NCI-H446 (cell line): Measurements from ENCODE around the gene CEACAM4.
A peak's percentile ranks its signal among the peaks of the same experiment; 100 is the strongest.
"Not testable (repeated sequence)": the region's sequence is repeated elsewhere in the genome, so short reads cannot be mapped to it uniquely, and the experiment has no call there.

ENCODE experiments used
- DNase-seq, 2 experiments: peaks; one replicate each; lab custom pipeline; 2025; lab: John Stamatoyannopoulos, UW

CEACAM4 gene

DNA sequence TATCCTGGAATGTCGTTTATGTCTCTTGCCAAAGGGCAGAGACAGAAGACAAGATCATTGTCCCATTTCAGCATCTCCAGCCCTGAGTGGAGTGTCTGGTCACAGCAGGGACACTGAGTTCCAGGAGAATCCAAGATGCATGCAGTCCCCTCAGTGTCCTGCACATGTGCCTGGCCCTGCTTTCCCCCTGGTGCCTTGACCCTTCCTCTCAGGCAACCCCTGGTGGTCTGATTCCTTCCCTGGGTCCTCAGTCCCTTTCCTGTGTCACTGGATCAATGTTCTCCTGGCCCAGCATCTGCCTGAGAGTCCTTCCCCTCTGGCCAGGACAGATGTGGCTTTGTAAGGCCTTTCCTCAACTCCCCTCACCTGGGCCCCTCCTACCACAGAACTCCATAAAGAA is 41.9 kb downstream of the CEACAM4 start:
- DNase-seq: no peak

DNA sequence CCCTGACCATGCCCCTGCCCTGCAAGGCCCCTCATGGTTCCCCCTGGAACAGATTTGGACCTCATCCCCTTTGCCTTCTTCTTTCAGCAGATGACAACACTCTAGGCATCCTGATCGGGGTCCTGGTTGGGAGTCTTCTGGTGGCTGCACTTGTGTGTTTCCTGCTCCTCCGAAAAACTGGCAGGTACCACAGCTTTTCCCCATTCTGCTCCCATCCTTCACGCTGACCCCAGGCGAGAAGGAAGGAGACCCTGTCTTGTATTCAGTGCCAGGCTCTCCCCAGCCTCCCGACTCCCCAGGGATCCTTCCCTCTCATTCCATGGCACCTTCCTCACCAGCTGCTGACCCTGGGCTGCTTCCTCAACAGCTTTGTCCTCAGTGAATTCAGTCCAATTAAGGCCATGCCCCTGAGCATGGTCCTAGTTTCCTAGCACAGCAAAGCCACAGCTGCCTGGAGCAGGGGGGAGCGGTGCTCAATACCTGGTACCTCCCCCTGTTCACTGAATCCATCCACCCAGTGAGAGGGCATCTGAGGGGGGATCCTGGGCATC is 42.5 kb downstream of the CEACAM4 start:
- DNase-seq: no peak

DNA sequence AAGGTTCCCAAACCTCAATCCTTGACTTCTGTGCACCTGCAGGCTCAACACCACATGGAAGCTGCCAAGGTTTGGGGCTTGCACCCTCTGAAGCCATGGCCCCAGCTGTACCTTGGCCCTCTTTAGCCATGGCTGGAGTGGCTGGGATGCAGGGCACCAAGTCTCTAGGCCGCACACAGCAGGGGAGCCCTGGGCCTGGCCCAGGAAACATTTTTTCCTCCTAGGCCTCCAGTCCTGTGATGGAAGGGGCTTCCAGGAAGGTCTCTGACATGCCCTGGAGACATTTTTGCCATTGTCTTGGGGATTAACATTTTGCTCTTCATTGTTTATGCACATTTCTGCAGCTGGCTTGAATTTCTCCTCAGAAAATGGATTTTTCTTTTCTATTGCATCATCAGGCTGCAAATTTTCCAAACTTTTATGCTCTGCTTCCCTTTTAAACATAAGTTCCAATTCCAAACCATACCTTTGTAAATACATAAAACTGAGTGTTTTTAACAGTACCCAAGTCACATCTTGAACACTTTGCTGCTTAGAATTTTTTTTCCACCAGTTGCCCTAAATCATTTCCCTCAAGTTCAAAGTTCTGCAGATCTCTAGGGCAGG is 44.2 kb downstream of the CEACAM4 start:
- not testable (repeated sequence) for DNase-seq

DNA sequence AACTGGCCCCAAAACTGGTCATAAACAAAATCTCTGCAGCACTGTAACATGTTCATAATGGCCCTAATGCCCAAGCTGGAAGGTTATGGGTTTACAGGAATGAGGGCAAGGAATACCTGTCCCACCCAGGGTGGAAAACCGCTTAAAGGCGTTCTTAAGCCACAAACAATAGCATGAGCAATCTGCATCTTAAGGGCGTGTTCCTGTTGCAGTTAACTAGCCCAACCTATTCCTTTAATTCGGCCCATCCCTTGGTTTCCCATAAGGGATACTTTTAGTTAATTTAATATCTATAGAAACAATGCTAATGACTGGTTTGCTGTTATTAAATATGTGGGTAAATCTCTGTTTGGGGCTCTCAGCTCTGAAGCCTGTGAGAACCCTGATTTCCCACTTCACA is 45.8 kb downstream of the CEACAM4 start:
- not testable (repeated sequence) for DNase-seq

DNA sequence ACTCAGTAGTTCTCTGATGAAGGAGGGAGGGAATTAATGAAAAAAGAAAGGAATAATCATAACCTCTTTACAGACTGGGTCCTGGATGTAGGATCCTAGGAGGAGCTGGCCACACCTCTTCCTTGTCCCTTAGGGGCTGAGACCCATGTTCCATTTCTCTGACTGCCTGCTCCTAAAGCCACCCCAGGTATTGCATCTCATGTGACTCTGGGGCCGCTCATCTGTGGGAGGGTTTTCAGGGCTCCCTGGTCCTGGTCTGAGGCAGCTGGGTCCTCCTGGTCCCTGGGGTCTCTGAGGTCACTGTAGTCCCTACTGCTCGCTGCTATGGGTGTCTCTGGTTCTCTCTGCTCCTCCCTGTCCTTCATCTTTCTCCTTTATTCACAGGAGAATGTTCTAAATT is 48.0 kb downstream of the CEACAM4 start:
- DNase-seq: no peak

DNA sequence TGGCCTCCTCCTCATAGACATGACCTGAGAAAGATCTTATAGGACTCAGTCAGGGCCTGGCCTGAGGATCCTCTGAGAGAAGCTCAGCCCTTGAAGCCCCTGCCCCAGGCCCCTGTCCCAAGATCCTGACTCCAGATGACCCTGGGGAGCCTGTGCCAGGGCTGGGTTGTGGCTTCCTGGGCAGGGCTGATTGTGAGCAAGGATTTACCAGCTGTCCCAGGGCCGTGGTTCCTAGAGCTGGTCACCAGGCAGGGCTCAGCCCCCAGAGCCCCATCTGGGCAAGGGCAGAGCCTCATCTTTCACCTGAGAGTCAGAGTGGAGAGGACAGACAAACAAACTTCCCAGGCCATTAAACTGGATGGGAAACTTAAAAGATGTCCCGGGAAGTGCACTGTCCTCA is 49.0 kb downstream of the CEACAM4 start:
- DNase-seq: no peak

DNA sequence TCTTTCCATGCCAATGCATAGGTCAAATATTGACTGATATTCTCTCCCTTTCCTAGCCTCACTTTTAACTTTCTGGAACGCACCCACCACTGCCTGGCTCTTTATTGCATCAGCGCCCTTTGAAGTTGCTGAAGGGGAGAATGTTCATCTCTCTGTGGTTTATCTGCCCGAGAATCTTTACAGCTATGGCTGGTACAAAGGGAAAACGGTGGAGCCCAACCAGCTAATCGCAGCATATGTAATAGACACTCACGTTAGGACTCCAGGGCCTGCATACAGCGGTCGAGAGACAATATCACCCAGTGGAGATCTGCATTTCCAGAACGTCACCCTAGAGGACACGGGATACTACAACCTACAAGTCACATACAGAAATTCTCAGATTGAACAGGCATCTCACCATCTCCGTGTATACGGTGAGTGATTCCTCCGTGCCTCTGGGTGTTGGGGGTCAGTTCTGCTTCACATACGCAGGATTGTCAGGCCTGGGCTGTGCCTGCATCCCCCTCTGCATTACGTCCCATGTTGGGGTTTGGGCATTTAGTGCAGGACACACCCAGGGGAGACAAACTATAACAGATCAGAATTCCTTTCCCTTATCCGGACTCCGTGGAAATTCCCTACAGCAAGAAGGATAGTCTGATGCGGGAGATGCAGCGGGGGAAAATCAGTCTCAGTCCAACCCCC is 49.6 kb downstream of the CEACAM4 start:
- DNase-seq: no peak

DNA sequence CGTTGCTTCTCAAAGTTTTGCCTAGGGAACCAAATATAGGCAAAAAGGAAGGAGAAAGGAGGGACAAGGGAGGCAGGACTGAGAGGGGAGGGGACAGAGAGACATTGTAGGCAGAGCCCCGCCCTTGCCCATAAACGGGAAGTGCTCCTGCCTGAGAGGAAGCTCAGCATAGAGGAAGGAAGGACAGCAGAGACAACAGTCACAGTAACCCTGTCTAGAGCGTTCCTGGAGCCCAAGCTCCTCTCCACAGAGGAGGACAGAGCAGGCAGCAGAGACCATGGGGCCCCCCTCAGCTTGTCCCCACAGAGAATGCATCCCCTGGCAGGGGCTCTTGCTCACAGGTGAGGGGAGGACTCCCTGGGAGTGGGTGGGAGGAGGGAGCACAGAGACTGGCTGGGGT is 50.9 kb downstream of the CEACAM4 start, which contains the start of gene CEACAM21:
TSS of gene CEACAM21 (plus strand) at position 169 of the 400 bp plus-strand sequence. CDS start at position 278, 109 bp downstream.
- no peak for DNase-seq

DNA sequence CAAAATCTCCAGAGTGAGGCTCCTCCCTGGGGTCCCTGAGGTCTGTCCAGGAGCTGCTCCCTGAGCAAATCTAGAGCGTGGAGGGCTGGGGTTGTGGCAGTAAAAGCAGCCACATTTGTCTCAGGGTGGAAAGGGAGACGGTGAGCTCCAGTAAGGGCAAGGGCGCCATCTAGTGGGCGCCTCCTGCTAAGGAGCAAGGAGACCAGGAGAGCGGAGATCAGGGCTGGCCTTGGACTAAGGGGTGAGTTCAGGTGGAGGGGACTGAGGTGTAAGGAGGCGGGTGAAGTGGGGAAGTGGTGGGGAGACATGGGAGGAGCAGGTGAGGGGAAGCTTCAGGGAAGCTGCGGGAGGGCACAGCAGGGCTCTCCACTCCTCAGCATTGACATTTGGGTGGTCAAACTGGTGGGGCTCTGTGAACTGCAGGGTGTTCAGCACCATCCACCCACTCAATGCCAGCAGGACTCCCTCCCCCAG is 56.2 kb downstream of the CEACAM4 start:
- peak; percentile 28 to 82 for DNase-seq

DNA sequence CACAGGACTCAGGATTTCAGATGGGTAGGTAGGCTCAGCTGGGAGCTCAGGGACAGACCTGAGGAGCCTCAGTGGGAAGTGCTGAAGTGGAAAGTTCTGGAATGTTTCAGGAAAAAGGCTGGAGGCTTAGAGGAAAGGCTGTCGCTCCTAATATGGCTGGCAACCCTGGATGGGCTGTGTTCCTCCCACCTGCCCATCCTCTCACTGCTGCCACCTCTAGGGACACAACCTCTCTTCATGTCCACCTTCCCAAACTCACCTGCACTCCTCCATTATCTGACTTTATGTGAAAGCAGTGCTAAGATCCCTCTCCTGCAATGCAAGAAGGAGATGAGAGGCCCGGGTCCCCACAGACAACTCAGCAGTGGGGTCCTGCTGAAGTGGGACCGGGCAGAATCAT is 56.7 kb downstream of the CEACAM4 start:
- DNase-seq: no peak

DNA sequence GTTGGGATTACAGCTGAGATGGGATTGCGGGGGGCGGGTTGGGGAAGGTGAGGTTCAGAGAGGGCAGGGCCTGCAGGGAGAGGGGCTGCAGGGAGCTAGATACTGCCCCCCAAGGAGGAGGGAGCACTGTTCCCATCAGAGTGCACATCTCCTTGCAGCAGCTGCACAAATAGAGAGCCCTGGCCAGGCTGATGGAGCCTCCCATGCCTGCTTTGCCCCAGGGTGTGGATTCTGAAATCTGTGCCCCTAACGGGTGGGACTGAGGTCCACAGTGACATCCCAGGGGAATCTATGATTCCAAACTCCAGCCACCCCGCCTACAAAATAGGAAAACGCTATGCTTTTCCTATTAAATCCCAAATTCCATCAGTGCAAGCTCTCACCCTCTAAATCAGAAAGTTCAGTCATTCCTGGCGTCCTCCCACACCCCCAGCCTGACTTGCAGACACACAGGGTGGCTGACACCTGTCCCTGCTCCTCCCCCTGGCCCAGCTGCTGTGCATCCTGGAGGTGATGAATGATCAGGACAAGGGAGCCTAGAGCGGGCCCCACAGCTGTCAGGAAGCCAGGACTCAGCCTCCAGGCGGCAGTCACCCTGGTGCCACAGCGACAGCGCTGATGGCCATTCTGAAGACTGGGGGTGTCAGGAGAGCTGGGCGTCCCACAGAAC is 57.3 kb downstream of the CEACAM4 start:
- no peak for DNase-seq
